Measurements from ENCODE around the gene SH3GL2.

The SH3GL2 gene

DNA sequence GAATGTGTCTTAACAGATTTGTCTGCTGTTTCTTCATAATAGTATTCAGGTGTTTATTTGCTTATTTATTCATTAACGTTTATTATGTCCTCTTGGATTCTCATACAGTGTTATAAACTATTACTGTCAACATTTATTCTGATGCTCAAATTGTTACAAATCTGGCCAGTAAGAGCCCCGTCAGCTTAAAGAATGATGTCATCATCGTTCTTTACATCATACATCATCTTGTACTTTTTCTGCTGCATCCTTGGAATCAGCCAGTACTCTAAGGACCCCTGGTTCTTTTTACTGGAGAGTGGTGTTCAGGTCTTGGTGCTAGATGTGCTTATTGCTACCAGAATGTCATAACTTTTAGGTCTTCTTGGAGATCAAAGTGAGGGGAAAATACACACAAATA, 86.6 kb downstream of the SH3GL2 start:
- DNase-seq, result no peak

DNA sequence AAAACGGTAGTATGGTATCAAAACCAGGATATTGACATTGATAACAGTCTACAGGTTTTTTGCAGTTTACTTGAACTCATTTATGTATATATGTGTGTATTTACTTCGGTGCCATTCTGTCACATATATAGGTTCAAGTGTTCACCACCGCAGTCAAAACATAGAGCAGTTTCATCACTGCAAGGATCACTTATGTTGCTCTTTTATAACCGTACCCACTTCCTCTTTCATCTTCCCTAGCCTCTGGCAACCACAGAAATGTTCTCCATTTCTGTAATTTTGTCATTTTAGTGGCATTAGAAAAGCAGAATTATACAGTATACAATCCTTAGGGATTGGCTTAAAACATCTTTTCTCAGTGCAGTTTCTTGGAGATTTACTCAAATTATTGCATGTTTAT, 90.3 kb downstream of the SH3GL2 start:
- DNase-seq, result no peak

DNA sequence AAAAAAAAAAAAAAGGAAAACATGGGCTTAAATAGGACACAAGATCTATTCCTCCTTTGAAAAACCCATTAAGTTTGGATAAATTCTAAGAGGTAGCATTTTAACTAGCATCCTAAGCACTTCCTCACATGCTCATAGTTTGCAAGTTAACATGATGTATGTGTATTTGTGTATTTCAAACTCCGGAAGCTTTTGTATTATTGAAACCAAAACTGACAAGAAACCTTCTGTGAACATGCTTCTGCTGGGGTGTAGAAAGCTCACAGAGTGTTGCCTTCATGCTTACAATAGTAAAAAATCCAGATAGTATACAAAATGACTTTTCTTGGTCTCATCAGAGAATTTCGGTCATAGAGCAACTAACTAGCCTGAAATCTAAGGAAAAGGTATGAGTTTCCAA, 103.8 kb downstream of the SH3GL2 start:
- no peak for DNase-seq

DNA sequence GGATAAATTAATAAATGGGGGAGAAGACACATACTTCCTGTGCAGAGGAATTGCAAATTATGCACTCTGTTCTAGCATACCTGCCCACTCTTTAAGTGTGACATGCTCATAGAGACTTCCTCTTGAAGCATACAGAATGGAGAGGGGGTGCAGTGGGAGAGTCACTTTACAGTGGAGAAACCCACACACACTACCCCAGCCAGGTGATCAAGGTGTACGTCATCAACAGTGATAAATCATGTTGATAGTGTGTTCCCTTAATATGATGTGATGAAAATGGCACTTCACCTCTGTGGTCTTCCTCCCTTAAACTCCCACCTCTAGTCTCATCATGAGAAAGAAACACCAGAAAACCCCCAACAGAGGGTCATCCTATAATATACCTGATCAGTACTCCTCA, 110.0 kb downstream of the SH3GL2 start:
- DNase-seq, result no peak

GRCh38 chr9:17694336-17694735, 115.5 kb downstream of the SH3GL2 start:
- no peak for DNase-seq

GRCh38 chr9:17695482-17695881, 116.6 kb downstream of the SH3GL2 start:
- DNase-seq, result no peak

- DNase-seq, result no peak
These were observed 120.9 kb downstream of the SH3GL2 start for GRCh38 chr9:17699615-17700330.

DNA sequence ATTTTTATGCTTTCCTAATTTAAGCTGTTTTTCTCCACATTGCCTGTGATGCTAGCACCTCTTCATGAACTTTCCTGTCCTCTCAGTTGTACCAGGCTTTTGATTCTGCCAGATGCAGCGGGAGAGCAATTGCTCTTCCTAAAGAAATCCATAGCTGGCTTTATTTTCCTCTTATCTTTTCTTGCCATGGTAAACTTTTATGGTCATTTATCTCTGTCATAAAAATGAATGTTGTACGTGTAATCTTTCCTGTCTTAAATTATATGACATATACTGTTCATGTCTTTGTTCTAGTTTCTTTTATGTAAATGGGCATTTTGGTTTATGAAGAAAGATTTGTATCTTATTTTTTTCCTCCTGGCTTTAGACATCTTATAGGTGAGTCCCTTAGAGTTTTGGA, 127.5 kb downstream of the SH3GL2 start:
- no peak for DNase-seq

DNA sequence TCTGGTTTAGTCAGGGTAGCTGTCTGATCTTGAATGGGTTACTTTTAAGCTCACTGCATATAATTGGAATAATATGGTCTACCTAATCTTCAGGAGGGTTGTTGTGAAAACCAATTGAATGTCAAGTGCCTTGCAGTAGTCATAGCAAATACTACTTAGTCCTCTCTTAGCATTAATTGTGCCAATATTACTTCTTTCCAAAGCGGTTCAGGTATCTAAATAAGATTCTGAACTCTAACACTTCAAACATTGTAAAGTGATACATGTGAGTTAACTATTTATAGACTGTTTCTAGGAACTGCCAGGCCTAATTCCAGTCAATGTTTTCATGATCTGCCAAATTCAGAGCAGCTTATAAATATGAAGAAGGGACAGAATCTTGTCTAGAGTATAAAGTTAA, 140.2 kb downstream of the SH3GL2 start:
- DNase-seq, result no peak

DNA sequence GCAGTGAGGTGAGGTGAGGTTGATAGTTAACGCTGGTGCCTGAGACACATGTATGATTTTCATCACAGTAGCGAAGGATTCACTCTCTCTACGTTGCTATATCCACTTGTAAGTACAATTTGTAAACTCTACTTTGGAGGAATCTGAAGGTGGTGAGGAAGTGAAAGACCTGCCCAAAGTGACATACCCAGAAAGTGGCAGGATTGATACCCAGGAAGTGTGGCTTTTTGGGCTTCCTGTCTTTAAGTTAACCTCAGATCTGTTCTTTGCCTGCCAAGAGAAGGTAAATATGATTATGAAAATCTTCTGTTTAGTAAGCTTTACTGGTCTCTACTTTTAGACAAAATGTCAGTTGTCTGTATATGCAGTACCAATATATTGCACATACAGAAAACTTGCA, 143.1 kb downstream of the SH3GL2 start:
- DNase-seq, result no peak

DNA sequence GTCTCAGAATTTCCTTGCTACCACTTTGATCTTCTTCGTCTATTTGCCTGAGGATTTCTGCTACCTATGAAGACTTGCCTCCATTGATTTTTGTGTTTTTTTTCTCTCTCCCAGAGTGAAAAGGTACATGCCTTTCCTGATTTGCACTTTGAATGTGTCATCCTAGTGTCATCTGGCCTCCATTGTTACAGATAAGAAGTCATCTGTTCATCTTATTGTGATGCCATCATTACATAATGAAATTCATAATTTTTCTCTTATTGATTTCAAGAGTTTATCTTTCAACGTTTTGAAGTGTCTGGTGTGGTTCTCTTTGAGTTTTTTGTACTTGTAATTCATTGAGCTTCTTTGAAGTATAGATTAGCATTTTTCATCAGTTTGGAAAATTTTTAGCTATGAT, 144.8 kb downstream of the SH3GL2 start:
- no peak for DNase-seq

DNA sequence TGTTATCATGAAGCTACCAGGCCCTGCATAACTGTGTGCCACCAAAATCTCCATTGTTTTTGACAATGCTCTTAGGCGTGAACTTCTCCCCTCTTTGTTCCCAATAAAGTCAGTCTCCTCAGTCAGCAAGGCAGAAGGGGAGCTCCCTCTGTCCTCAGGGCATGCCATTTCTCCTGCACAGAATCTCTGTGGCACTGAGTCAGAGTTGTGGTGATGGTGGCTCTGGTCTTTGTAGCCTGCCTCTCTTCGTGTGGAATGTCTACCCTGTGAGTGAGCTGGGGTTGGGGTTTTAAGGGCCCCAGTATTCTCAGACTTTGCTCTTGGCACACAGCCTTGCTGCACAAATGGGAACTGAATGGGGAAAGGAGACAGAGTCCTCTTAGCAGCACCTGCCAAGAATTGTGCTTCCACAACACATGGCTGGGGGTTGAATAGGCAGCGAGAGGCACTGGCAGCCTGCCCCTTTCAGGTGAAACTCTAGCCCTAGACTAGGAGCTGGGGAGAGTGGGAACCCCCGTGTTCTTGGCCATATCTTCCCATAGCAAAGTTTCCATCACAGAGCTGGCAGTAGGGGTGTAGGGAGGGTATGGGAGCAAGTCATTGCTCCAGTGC, 146.6 kb downstream of the SH3GL2 start:
- DNase-seq, result no peak

- DNase-seq, result no peak
These were observed 147.4 kb downstream of the SH3GL2 start for GRCh38 chr9:17726298-17726697.

GRCh38 chr9:17730899-17731298, 152.0 kb downstream of the SH3GL2 start:
- DNase-seq, result no peak

- DNase-seq, result no peak
These were observed 152.4 kb downstream of the SH3GL2 start for GRCh38 chr9:17731308-17731707.

DNA sequence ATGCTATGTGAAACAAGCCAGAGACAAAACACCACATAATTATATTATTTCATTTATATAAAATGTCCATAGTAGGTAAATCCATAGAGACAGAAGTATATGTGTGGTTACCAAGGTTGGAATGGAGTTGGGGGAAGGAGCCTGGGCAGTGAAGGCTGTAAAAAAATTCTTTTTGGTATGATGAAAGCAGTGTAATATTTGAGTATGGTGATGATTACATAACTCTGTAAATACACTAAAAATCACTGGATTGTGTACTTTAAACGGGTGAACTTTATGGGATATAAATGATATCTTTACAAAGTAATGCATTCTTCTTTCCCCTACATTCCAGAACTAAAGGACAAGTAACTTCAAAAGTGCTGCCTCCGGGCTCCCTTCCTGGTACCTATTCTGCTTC, 155.8 kb downstream of the SH3GL2 start:
- DNase-seq, result no peak

DNA sequence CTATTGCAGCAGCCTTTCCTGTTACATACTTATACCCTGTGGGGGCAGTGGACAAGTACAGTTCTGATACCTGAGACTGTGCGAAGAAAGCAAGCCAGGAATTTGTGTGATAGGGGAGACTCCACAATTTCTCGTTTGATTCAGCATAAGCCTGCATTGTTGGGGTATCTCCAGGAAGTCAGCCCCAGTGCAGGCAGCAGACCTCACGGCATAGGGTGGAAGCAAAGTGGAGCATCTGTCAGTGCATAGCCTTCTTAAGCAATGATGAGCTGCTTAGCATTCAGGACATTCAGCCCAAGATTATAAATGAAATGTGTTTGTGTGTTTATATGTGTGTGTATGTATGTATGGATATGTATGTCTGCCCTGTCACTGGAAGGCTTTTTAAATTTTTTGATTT, 157.0 kb downstream of the SH3GL2 start:
- no peak for DNase-seq

DNA sequence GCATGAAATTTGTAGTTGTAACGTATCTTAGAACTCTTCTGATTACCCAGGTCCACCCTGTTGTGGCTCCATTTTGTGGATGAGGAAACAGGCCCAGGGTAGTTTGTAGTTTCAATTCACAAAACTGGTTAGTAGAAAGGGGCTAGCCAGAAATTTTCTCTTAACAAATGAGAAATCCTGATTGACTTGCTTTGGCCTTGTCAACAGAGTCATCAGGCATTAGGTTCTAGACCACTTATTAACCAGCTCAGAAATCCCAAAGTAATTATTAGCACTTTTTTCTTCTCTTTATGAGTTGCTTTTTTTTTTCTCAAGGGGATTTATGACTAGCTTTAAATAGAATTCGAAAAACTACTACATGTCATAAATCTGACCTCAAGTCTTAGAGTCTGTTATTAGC, 160.2 kb downstream of the SH3GL2 start:
- no peak for DNase-seq

GRCh38 chr9:17739736-17740135, 160.9 kb downstream of the SH3GL2 start:
- no peak for DNase-seq

GRCh38 chr9:17742067-17742466, 163.2 kb downstream of the SH3GL2 start:
- DNase-seq, result no peak

GRCh38 chr9:17744786-17745185, 165.9 kb downstream of the SH3GL2 start:
- DNase-seq, result no peak

- DNase-seq, result no peak
These were observed 171.4 kb downstream of the SH3GL2 start for GRCh38 chr9:17750269-17750668.

DNA sequence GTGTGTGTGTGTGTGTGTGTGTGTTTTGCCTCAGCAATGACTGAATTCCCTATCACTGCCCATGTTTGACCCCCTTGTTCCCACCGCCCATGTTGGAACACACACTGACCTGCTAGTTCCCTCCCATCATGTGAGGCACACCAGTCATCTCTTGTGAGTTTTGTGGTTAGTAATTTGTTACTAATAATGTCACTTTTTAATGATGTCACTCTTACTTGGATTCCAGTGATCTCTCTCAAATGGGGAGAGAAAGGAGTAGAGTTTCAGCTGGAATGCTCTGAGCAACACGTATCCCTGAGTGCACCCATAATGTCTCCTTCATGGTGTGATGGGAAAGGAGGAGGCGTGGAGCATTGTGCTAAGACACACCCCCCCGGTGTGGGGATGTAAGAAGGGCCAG, 172.6 kb downstream of the SH3GL2 start:
- no peak for DNase-seq

- no peak for DNase-seq
These were observed 173.2 kb downstream of the SH3GL2 start for GRCh38 chr9:17752021-17752420.

DNA sequence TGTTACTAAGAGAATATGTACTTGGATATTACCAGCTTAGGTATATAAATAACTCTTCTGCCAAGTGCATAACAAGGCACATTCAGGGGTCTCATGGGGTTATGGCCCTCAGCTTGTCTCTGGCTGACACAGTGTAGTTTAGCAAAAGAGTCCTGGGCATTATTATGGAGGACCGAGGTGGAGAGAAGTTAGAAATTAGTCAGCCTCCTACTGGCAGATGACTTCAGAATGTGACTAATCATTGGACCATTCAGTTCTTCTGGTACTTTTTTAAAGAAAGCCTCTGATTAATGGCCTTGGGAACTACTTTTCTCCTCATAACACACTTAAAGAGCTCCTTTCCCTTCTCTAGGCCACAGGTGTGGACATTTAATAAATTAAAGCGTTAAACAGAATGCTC, 178.9 kb downstream of the SH3GL2 start:
- DNase-seq, result no peak

Measured in hippocampal formation (tissue), 2 donors.